Heart right ventricle (tissue), 16 donors: Measurements from ENCODE around the gene OR4N2. TPM values are rescaled to one million over a fixed set of nuclear protein-coding genes. Genes with fewer than 3 reads are reported as not detected.
A peak's percentile ranks its signal among the peaks of the same experiment; 100 is the strongest.
"Not testable (repeated sequence)": the region's sequence is repeated elsewhere in the genome, so short reads cannot be mapped to it uniquely, and the experiment has no call there.

Experiments used
- ATAC-seq, 8 donors: fragments of 200-7000 bp; cut with Tn5 transposase; one replicate each; pipeline ENCODE4 v1.9.1; 2020; ENCODE audit warnings: mild to moderate bottlenecking in 8 of 8, moderate library complexity in 8 of 8, moderate number of reproducible peaks in 1 of 8
- DNase-seq, 2 donors: peaks; one replicate each; pipeline ENCODE4 v3.0.0-alpha.2; 2020
- H3K27ac ChIP-seq, 10 donors: fragments of 200-600 bp; sonication (generic) in 2 of 10; one replicate each; pipeline versions ENCODE4 v1.5.0 to v1.8.0; 2020 to 2022; ENCODE audit warnings: mild to moderate bottlenecking in 3 of 10
- H3K27me3 ChIP-seq, 7 donors: fragments of 200-600 bp; one replicate each; pipeline ENCODE4 v1.8.0; 2021 to 2022; ENCODE audit warnings: mild to moderate bottlenecking in 2 of 7
- H3K36me3 ChIP-seq, 9 donors: fragments of 200-600 bp; sonication (generic) in 1 of 9; one replicate each; pipeline versions ENCODE4 v1.5.0 to v1.8.0; 2020 to 2022; ENCODE audit warnings: mild to moderate bottlenecking in 2 of 9
- H3K4me1 ChIP-seq, 9 donors: fragments of 200-600 bp; sonication (generic) in 1 of 9; one replicate each; pipeline versions ENCODE4 v1.5.0 to v1.8.0; 2020 to 2022; ENCODE audit warnings: mild to moderate bottlenecking in 4 of 9
- H3K4me3 ChIP-seq, 10 donors: fragments of 200-600 bp; sonication (generic) in 2 of 10; one replicate each; pipeline versions ENCODE4 v1.5.0 to v1.8.0; 2020 to 2022; ENCODE audit warnings: mild to moderate bottlenecking in 7 of 10, moderate library complexity in 2 of 10
- H3K9me3 ChIP-seq, 11 donors: fragments of 200-600 bp in 10 of 11; sonication (generic) in 2 of 11; one replicate each; pipeline versions ENCODE4 v1.5.0 to v1.8.0; 2013 to 2022; ENCODE audit warnings: mild to moderate bottlenecking in 2 of 11, control low read depth in 1 of 11, moderate library complexity in 1 of 11
- CTCF ChIP-seq, 9 donors: fragments of 200-600 bp; sonication (generic) in 2 of 9; IDR thresholded peaks; one replicate each; pipeline versions ENCODE4 v1.5.0 to v1.8.0; 2021 to 2022; ENCODE audit warnings: antibody characterized with exemption in 9 of 9, mild to moderate bottlenecking in 5 of 9, moderate library complexity in 1 of 9
- WGBS, 2 donors: extraction: QIAGEN DNeasy Blood & Tissue Kit; methylation state at CpG; one replicate each; pipeline ENCODE4 v1.1.7; 2013; ENCODE audit warnings: inconsistent platforms in 1 of 2; 5-methylcytosine and 5-hydroxymethylcytosine counted together
- intact Hi-C, 10 donors: fragments of 100-400 bp; cut with DNase I; formaldehyde crosslinking; loops; one replicate each; pipeline versions ENCODE4 v1.11.1 to v1.14.2; 2022
- polyA plus RNA-seq, 2 donors: library from polyadenylated mRNA; stranded (reverse); fragments of 200-250 nt; gene quantifications; one replicate each; pipeline ENCODE4 v1.2.3, GENCODE V29; 2013
- total RNA-seq, 10 donors: library from RNA; stranded (reverse); fragmentation: NEBNext Ultra II Directional in 3 of 10; extraction: Animal tissue kit (Norgen Biotek cat#: 25700) in 3 of 10; gene quantifications; one replicate each; pipeline versions ENCODE4 v1.2.1 to v1.2.4, GENCODE V29; 2021 to 2023
- donor health status: Arrhythmogenic right ventricular cardiomyopathy.
- donor health status: ischemic (EF 13 %, LVEDD 7.1; RV severe dilation, severe dysfunction).
- donor health status: healthy with polysubstance abuse.
- donor health status: DM: no; HTN: yes; CAD: no.
- donor health status: DM: no; HTN: no; CAD: no.
- donor health status: ischemic (EF 25% LVEDD 6.9; RV normal size, moderate dysfunction).
- donor health status: ischemic (EF 25% LVEDD 5.7; RV mildly dilated, moderate dysfunction).
- donor health status: healthy.
- donor health status: DM: yes; HTN: yes; CAD: no.
- donor health status: Ischemic cardiomyopathy.
- donor health status: ischemic (EF 35%, LVEDD 5.7; RV mildly dilated, moderate dysfunction).
- donor health status: nonischemic (EF 11% LVEDD 7.7; RV severe dilation, severe dysfunction).
- donor health status: DM: yes; HTN: yes; CAD: no.
- donor health status: PGD.
- donor health status: ischemic (EF 29% LVEDD 5.4; RV normal size, mild dysfunction).
- donor health status: nonischemic (EF 23%, LVEDD 6.1; RV moderate dilation, normal function).

The OR4N2 gene
- total and polyA plus RNA-seq, 12 donors: not detected

GRCh38 chr14:19823178-19823577, 19.6 kb downstream of the OR4N2 start:
- Histone ChIP-seq H3K36me3 (no peaks in the 10 kb centered on the region), H3K4me3 (no peak overlapping the region), H3K27ac (no peak overlapping the region), H3K4me1 (no peaks in the 10 kb centered on the region), H3K27me3 (no peaks in the 10 kb centered on the region), H3K9me3 (peaks cover 0 to 31% (median 0%) of the 10 kb centered on the region in 11 donors)
- WGBS, 2 donors: 25 to 41% methylated on average over 1 of the region's 1 CpG
- intact Hi-C loops: no loop called here
- DNase-seq (no peak), ATAC-seq (no peak)
- TF ChIP-seq CTCF (IDR thresholded peaks at IDR 0.05): no peak

GRCh38 chr14:19823765-19824164, 20.2 kb downstream of the OR4N2 start:
- intact Hi-C loops: no loop called here
- WGBS, 2 donors: 14 to 31% methylated on average over 1 of the region's 1 CpG
- ATAC-seq: no peak

GRCh38 chr14:19827626-19828244, 24.2 kb downstream of the OR4N2 start:
- H3K4me3 ChIP-seq, H3K27ac ChIP-seq, ATAC-seq, DNase-seq, H3K4me1 ChIP-seq, H3K36me3 ChIP-seq, H3K27me3 ChIP-seq, intact Hi-C loops: not testable (repeated sequence)
- 51 to 55% methylated on average over 12 of the region's 12 CpGs for WGBS, 2 donors
- peaks cover 0 to 18% (median 0%) of the 10 kb centered on the region in 11 donors for H3K9me3 ChIP-seq

More at GRCh38 chr14:19823765-19824164, 20.2 kb downstream of the OR4N2 start:
- no peak for TF ChIP-seq CTCF (IDR thresholded peaks at IDR 0.05)
- DNase-seq: no peak
- H3K27me3 ChIP-seq: no peaks in the 10 kb centered on the region
- H3K4me1 ChIP-seq: no peaks in the 10 kb centered on the region
- H3K27ac ChIP-seq: no peak overlapping the region
- H3K4me3 ChIP-seq: no peak overlapping the region
- no peaks in the 10 kb centered on the region for H3K36me3 ChIP-seq
- H3K9me3 ChIP-seq: peaks cover 0 to 25% (median 0%) of the 10 kb centered on the region in 11 donors

GRCh38 chr14:19828314-19828713, 24.7 kb downstream of the OR4N2 start:
- H3K4me1 ChIP-seq: no peaks in the 10 kb centered on the region

GRCh38 chr14:19834203-19834848, 30.8 kb downstream of the OR4N2 start:
- 75 to 77% methylated on average over 8 of the region's 8 CpGs for WGBS, 2 donors

More at GRCh38 chr14:19828314-19828713, 24.7 kb downstream of the OR4N2 start:
- 75 to 80% methylated on average over 2 of the region's 2 CpGs for WGBS, 2 donors
- no peaks in the 10 kb centered on the region for H3K36me3 ChIP-seq
- intact Hi-C loops: no loop called here
- DNase-seq (no peak), ATAC-seq (no peak)
- H3K9me3 ChIP-seq: peaks cover 0 to 24% (median 0%) of the 10 kb centered on the region in 11 donors
- H3K27me3 ChIP-seq: no peaks in the 10 kb centered on the region
- H3K27ac ChIP-seq: no peak overlapping the region
- H3K4me3 ChIP-seq: no peak overlapping the region
- TF ChIP-seq CTCF (IDR thresholded peaks at IDR 0.05): no peak

More at GRCh38 chr14:19834203-19834848, 30.8 kb downstream of the OR4N2 start:
- H3K36me3 ChIP-seq, H3K27ac ChIP-seq, H3K4me1 ChIP-seq, H3K4me3 ChIP-seq, DNase-seq, H3K27me3 ChIP-seq, intact Hi-C loops: not testable (repeated sequence)
- peaks cover 0 to 83% (median 14%) of the 10 kb centered on the region in 11 donors for H3K9me3 ChIP-seq
- ATAC-seq: peak in 2 of 8 donors; percentile 10 to 14
